ENCODE measurements around the gene TTYH3. TPM values are rescaled to one million over a fixed set of nuclear protein-coding genes. Genes with fewer than 3 reads are reported as not detected.

Gene TTYH3
- total RNA-seq, 1 donor from 2014 or later, result 296 TPM

GRCh38 chr7:2641406-2642393 lies 9.9 kb downstream of the TTYH3 start:
- Mint-ChIP-seq H3K27ac (peak overlapping the region; percentile 90), H3K9me3 (no peaks in the 10 kb centered on the region), H3K27me3 (ENCODE audit: low read depth) (no peaks in the 10 kb centered on the region), H3K4me1 (peaks cover 39% of the 10 kb centered on the region), H3K4me3 (peak overlapping the region; percentile 43), H3K36me3 (no peaks in the 10 kb centered on the region)
- TF ChIP-seq CTCF (IDR thresholded peaks at IDR 0.05; ENCODE audit: unreplicated experiment), result no peak
- peak in 1 of 2 experiments; percentile 73 for DNase-seq (ENCODE audit: low spot score in 2 of 2, unreplicated experiment in 2 of 2)

DNA sequence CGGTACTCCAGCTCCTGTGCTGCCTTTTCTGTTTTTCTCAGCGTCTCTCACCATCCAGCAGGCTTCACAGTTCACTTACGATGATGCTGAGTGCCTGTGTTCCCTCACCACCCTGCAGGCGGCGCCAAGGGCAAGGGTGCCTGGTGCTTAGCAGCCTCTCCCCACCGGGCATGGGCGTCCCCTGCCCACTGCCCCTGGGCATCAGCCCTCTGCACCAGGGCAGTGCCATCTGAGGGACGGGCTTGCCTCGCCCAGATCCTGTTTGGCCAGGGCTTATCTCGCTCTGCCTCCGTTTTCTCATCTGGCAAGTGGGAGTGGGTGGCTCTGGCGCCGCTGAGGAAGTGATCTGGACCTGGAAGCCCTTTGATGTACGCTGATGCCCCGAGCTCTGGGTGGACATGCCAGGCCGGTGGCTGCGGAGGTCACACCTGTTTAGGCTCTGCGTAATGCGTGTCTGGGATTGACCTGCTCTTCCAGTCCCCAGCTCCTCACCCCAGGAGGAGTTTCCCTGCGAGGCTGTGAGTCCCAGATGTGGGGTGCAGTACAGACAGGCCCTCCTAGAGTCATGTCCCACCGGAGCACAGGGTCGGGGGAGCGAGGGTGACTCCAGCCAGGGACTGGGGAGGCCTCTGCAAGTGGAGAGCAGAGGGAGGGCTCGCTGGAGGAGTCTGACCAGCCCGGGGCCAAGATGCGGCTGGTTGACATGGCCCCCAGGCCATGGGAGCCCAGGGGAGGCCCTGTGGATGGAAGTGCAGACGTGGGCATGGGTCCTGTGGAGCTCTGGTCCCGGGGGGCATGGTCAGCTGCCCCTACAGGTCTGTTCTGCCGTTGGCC lies 11.8 kb downstream of the TTYH3 start:
- Mint-ChIP-seq H3K9me3 (no peaks in the 10 kb centered on the region), H3K4me1 (peaks cover 34% of the 10 kb centered on the region), H3K27me3 (ENCODE audit: low read depth) (no peaks in the 10 kb centered on the region), H3K4me3 (no peak overlapping the region), H3K36me3 (peaks cover 2% of the 10 kb centered on the region), H3K27ac (no peak overlapping the region)
- TF ChIP-seq CTCF (IDR thresholded peaks at IDR 0.05; ENCODE audit: unreplicated experiment), result no peak
- no peak for DNase-seq (ENCODE audit: low spot score in 2 of 2, unreplicated experiment in 2 of 2)

DNA sequence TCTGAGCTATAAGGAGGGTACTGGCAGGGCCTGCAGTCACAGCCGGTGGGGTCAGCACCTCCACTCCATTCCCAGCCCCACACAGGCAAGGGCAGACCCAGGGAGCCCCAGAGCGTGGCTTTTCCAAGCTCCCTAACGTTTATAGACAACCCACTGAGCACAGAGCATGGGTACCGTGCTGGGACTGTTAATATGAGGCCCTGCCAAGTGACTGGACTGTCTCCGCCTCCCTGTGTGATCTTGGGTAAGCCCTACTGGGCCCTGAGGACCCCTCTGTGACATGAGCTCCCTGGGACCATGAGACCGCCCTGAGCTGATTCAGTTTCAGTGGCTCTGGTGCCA lies 12.4 kb downstream of the TTYH3 start:
- Mint-ChIP-seq H3K9me3 (no peaks in the 10 kb centered on the region), H3K4me3 (no peak overlapping the region), H3K4me1 (peaks cover 32% of the 10 kb centered on the region), H3K27ac (peak overlapping the region; percentile 39), H3K36me3 (peaks cover 2% of the 10 kb centered on the region), H3K27me3 (ENCODE audit: low read depth) (no peaks in the 10 kb centered on the region)
- no peak for TF ChIP-seq CTCF (IDR thresholded peaks at IDR 0.05; ENCODE audit: unreplicated experiment)
- no peak for DNase-seq (ENCODE audit: low spot score in 2 of 2, unreplicated experiment in 2 of 2)

- H3K36me3 Mint-ChIP-seq, result peaks cover 2% of the 10 kb centered on the region
- no peaks in the 10 kb centered on the region for H3K9me3 Mint-ChIP-seq
- peaks cover 30% of the 10 kb centered on the region for H3K4me1 Mint-ChIP-seq
- H3K4me3 Mint-ChIP-seq, result no peak overlapping the region
- DNase-seq (ENCODE audit: low spot score in 2 of 2, unreplicated experiment in 2 of 2), result no peak
- peak overlapping the region; percentile 77 for H3K27ac Mint-ChIP-seq
- no peaks in the 10 kb centered on the region for H3K27me3 Mint-ChIP-seq (ENCODE audit: low read depth)
- no peak for TF ChIP-seq CTCF (IDR thresholded peaks at IDR 0.05; ENCODE audit: unreplicated experiment)
Observed at GRCh38 chr7:2644562-2645273, 12.9 kb downstream of the TTYH3 start.

DNA sequence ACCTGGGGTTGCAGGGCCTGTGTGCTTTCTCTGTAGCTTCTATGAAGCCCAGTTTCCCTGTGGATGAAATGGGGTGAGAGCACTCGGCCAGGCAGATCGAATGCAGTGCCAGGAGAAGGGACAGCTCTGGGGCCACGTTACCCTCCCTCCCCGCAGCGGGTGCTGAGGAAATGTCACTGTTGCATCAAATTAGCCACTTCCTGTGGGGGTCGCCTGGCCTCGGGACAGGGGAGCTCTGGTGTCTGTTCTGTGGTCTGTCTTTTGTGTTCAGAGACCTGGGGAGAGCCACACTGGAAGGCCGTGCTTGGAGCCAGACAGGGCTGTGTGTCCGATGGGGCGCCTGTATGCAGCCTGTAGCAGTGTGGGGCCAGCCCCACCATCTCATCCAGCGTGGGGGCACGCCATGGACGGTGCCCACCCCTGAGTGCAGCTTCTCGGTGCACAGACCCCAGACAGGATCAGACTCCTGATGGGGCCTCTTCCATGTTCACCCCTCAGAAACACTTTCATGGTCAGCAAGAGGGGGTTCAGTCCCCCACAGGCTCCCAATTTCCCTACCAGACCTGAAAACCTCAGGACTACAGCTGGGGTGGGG lies 13.6 kb downstream of the TTYH3 start:
- H3K27ac Mint-ChIP-seq, result peak overlapping the region; percentile 77

More for the DNA sequence above, 13.6 kb downstream of the TTYH3 start:
- Mint-ChIP-seq H3K4me1 (peaks cover 27% of the 10 kb centered on the region), H3K36me3 (peaks cover 3% of the 10 kb centered on the region), H3K4me3 (no peak overlapping the region), H3K27me3 (ENCODE audit: low read depth) (no peaks in the 10 kb centered on the region), H3K9me3 (no peaks in the 10 kb centered on the region)
- TF ChIP-seq CTCF (IDR thresholded peaks at IDR 0.05; ENCODE audit: unreplicated experiment), result no peak
- DNase-seq (ENCODE audit: low spot score in 2 of 2, unreplicated experiment in 2 of 2), result no peak

Measured in mesothelial cell of epicardium (in vitro differentiated cells).